Measurements from ENCODE around the gene GRID2. TPM values are rescaled to one million over a fixed set of nuclear protein-coding genes. Genes with fewer than 3 reads are reported as not detected.

The GRID2 gene
- polyA plus RNA-seq, 1 donor from 2014 or later: 14.9 TPM

GRCh38 chr4:93710101-93710846 is 1406.5 kb downstream of the GRID2 start:
- no peak overlapping the region for H3K4me2 ChIP-seq (ENCODE audit: low read length)
- TF ChIP-seq POLR2AphosphoS5 (IDR thresholded peaks at IDR 0.05): no peak
- TF ChIP-seq, protein P1, sequence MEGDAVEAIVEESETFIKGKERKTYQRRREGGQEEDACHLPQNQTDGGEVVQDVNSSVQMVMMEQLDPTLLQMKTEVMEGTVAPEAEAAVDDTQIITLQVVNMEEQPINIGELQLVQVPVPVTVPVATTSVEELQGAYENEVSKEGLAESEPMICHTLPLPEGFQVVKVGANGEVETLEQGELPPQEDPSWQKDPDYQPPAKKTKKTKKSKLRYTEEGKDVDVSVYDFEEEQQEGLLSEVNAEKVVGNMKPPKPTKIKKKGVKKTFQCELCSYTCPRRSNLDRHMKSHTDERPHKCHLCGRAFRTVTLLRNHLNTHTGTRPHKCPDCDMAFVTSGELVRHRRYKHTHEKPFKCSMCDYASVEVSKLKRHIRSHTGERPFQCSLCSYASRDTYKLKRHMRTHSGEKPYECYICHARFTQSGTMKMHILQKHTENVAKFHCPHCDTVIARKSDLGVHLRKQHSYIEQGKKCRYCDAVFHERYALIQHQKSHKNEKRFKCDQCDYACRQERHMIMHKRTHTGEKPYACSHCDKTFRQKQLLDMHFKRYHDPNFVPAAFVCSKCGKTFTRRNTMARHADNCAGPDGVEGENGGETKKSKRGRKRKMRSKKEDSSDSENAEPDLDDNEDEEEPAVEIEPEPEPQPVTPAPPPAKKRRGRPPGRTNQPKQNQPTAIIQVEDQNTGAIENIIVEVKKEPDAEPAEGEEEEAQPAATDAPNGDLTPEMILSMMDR (IDR thresholded peaks at IDR 0.05; ENCODE audit: poor library complexity, severe bottlenecking): no peak
- no peak for TF ChIP-seq RAD21 (conservative IDR thresholded peaks at IDR 0.05)
- TF ChIP-seq MXI1 (conservative IDR thresholded peaks at IDR 0.05; ENCODE audit: poor library complexity, severe bottlenecking): no peak
- TF ChIP-seq REST (IDR thresholded peaks at IDR 0.05; ENCODE audit: borderline replicate concordance): no peak
- no peak for TF ChIP-seq TAF1 (IDR thresholded peaks at IDR 0.05; ENCODE audit: low read depth)
- no peak overlapping the region for H3K27ac ChIP-seq (ENCODE audit: low read length)
- H3K9me3 ChIP-seq (ENCODE audit: low read length): no peaks in the 10 kb centered on the region
- H3F3A ChIP-seq (ENCODE audit: insufficient read depth, low read length, poor library complexity, severe bottlenecking): no peaks in the 10 kb centered on the region
- H3K9ac ChIP-seq (ENCODE audit: low read length): no peak overlapping the region
- H4K20me1 ChIP-seq (ENCODE audit: insufficient read depth): no peaks in the 10 kb centered on the region
- H3K36me3 ChIP-seq (ENCODE audit: insufficient read depth, low read length): no peaks in the 10 kb centered on the region
- no peaks in the 10 kb centered on the region for H3K79me2 ChIP-seq (replicated peaks; ENCODE audit: insufficient read depth, low read length)
- no peak overlapping the region for H3K4me3 ChIP-seq (ENCODE audit: low read length)
- H2AFZ ChIP-seq (ENCODE audit: low read depth, low read length): no peak overlapping the region
- no peaks in the 10 kb centered on the region for H3K27me3 ChIP-seq (ENCODE audit: insufficient read depth, low read depth, low read length)
- no peaks in the 10 kb centered on the region for H3K9me2 ChIP-seq (ENCODE audit: insufficient read depth, low read length)

DNA sequence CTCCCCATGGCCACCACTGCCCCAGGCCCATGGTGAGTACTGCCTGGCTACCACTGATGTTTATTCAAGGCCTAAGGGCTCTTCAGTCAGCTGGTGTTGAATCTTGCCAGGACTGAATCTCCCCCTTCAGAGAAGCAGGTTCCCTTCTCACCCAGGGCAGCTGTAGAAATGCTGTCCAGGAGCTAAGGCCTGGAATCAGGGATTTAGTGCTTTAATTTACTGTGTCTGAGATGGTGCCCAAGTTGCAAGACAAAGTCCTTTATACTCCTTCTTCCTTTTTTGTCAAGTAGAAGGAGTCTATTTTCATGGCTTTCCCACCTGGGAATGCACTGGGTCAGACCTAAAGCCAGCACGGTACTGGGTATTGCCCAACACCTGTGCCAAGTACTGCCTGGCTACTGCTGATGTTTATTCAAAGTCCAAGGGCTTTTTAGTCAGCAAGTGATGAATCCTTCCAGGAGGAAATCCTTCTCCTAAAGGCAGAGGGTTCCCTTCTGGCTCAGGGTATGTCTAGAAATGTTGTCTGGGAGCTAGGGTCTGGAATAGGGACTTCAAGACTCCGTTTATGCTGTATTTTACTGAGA is 1407.2 kb downstream of the GRID2 start:
- Histone ChIP-seq H3K9me2 (ENCODE audit: insufficient read depth, low read length) (no peaks in the 10 kb centered on the region), H3K9me3 (ENCODE audit: low read length) (no peaks in the 10 kb centered on the region), H4K20me1 (ENCODE audit: insufficient read depth) (no peaks in the 10 kb centered on the region), H3F3A (ENCODE audit: insufficient read depth, low read length, poor library complexity, severe bottlenecking) (no peaks in the 10 kb centered on the region), H3K27ac (ENCODE audit: low read length) (no peak overlapping the region), H3K27me3 (ENCODE audit: insufficient read depth, low read depth, low read length) (no peaks in the 10 kb centered on the region), H3K79me2 (replicated peaks; ENCODE audit: insufficient read depth, low read length) (no peaks in the 10 kb centered on the region), H3K4me3 (ENCODE audit: low read length) (no peak overlapping the region), H3K9ac (ENCODE audit: low read length) (no peak overlapping the region), H2AFZ (ENCODE audit: low read depth, low read length) (no peak overlapping the region), H3K36me3 (ENCODE audit: insufficient read depth, low read length) (no peaks in the 10 kb centered on the region), H3K4me2 (ENCODE audit: low read length) (no peak overlapping the region)
- TF ChIP-seq EP300 (conservative IDR thresholded peaks at IDR 0.05; ENCODE audit: poor library complexity, severe bottlenecking) (no peak), SMC3 (conservative IDR thresholded peaks at IDR 0.05; ENCODE audit: poor library complexity) (no peak), MXI1 (conservative IDR thresholded peaks at IDR 0.05; ENCODE audit: poor library complexity, severe bottlenecking) (no peak), TAF1 (IDR thresholded peaks at IDR 0.05; ENCODE audit: low read depth) (no peak), RAD21 (conservative IDR thresholded peaks at IDR 0.05) (no peak)

Measured in neural cell (in vitro differentiated cells).